Measurements from ENCODE around the gene EXOC4. TPM values are rescaled to one million over a fixed set of nuclear protein-coding genes. Genes with fewer than 3 reads are reported as not detected.

Gene EXOC4
- total and polyA plus RNA-seq, 2 donors (not counting 1 experiment from before 2014, with no cell fraction given), result 79.6 to 158 TPM

DNA sequence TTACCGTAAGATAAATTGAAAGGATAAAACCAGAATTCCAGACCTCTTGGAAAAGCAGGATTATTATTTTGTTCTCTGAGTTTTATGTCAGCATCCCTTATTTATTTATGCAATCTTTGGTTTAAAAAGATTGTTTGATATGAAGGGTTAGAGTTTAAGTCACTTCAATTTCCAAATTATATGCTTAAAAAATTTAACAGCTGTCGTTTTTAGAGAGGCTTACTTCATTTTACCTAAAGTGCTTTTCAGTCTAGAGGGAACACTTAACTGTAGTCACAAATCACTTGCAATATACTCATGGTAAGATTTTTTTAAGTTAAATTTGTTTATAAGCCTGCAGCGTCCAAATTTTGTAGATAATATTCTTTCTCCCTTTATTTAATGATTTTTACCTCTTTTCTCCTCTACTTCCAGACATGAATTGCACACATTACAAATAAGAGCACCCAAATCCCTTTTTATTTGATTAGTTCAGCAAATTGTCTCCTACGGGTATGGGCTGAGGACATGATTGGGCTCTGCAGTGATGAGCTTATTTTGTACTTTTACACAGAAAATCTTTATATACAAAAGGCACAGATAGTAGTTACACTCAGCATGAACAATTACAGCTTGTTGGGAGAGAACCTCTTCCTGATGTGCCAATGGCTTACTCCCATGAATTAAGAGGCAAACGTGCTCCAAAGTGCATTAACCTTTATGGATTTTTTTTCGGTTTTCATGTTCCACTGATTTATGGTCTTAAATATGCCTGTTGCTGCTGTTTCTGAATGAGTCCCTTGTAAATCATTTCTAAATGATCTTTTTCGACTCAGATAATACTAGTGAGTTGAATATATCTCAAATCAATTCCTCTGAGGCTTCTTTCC lies 555.0 kb downstream of the EXOC4 start:
- DNase-seq (ENCODE audit: low read depth in 2 of 2), result no peak
- H3K27me3 ChIP-seq (ENCODE audit: control insufficient read depth, insufficient read depth, low read length), result no peaks in the 10 kb centered on the region
- H3K4me2 ChIP-seq (ENCODE audit: extremely low read depth, insufficient read depth, low read length), result no peak overlapping the region
- no peak overlapping the region for H3K27ac ChIP-seq (ENCODE audit: insufficient read depth, low read length)
- H2AFZ ChIP-seq (ENCODE audit: low read length), result no peak overlapping the region
- no peak overlapping the region for H3K4me3 ChIP-seq (replicated peaks in 1 of 4; ENCODE audit: control extremely low read depth in 1 of 4, insufficient read depth in 1 of 4, low read depth in 3 of 4, low read length in 4 of 4)
- H3K79me2 ChIP-seq (ENCODE audit: control insufficient read depth, insufficient read depth, low read length), result no peaks in the 10 kb centered on the region
- H4K20me1 ChIP-seq (ENCODE audit: control insufficient read depth, extremely low read depth, insufficient read depth, low read length), result no peaks in the 10 kb centered on the region
- H3K36me3 ChIP-seq (ENCODE audit: control insufficient read depth, insufficient read depth, low read length), result no peaks in the 10 kb centered on the region
- TF ChIP-seq, protein P1, sequence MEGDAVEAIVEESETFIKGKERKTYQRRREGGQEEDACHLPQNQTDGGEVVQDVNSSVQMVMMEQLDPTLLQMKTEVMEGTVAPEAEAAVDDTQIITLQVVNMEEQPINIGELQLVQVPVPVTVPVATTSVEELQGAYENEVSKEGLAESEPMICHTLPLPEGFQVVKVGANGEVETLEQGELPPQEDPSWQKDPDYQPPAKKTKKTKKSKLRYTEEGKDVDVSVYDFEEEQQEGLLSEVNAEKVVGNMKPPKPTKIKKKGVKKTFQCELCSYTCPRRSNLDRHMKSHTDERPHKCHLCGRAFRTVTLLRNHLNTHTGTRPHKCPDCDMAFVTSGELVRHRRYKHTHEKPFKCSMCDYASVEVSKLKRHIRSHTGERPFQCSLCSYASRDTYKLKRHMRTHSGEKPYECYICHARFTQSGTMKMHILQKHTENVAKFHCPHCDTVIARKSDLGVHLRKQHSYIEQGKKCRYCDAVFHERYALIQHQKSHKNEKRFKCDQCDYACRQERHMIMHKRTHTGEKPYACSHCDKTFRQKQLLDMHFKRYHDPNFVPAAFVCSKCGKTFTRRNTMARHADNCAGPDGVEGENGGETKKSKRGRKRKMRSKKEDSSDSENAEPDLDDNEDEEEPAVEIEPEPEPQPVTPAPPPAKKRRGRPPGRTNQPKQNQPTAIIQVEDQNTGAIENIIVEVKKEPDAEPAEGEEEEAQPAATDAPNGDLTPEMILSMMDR (conservative IDR thresholded peaks at IDR 0.05 in 1 of 2, IDR thresholded peaks at IDR 0.05 in 1 of 2; ENCODE audit: low read depth in 1 of 2, low read length in 2 of 2), result no peak
- TF ChIP-seq EZH2 (IDR thresholded peaks at IDR 0.05; ENCODE audit: low read length, missing control alignments), result no peak
- no peaks in the 10 kb centered on the region for H3K4me1 ChIP-seq (ENCODE audit: control insufficient read depth, extremely low read depth, insufficient read depth, low read length)
- no peaks in the 10 kb centered on the region for H3K9me3 ChIP-seq (ENCODE audit: control insufficient read depth, insufficient read depth, low read depth, low read length)
- H3K9ac ChIP-seq (ENCODE audit: insufficient read depth, low read length), result no peak overlapping the region

DNA sequence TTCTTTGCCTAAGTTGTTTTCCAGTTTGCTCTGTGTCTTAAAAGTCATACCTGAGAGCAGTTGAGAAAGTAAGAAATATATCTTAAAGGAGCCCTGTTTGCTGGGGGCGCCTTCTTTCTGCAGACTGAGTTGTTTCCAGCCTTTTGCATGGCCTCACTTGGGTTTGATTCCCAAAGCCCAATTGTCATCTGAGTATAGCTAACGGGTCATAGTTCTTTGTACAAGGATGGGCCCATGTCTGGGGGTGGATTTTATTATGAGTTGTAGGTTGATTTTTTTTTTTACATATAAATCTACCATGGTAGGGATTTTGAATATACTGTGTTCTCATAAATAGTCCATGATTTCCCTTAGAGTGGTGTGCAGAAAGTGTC lies 555.6 kb downstream of the EXOC4 start:
- no peak overlapping the region for H2AFZ ChIP-seq (ENCODE audit: low read length)
- H3K36me3 ChIP-seq (ENCODE audit: control insufficient read depth, insufficient read depth, low read length), result no peaks in the 10 kb centered on the region
- H3K27me3 ChIP-seq (ENCODE audit: control insufficient read depth, insufficient read depth, low read length), result no peaks in the 10 kb centered on the region
- H3K4me2 ChIP-seq (ENCODE audit: extremely low read depth, insufficient read depth, low read length), result no peak overlapping the region
- TF ChIP-seq EZH2 (IDR thresholded peaks at IDR 0.05; ENCODE audit: low read length, missing control alignments), result no peak
- TF ChIP-seq, protein P1 (conservative IDR thresholded peaks at IDR 0.05 in 1 of 2, IDR thresholded peaks at IDR 0.05 in 1 of 2; ENCODE audit: low read depth in 1 of 2, low read length in 2 of 2), result no peak
- no peak overlapping the region for H3K9ac ChIP-seq (ENCODE audit: insufficient read depth, low read length)
- H3K79me2 ChIP-seq (ENCODE audit: control insufficient read depth, insufficient read depth, low read length), result no peaks in the 10 kb centered on the region
- H3K4me3 ChIP-seq (replicated peaks in 1 of 4; ENCODE audit: control extremely low read depth in 1 of 4, insufficient read depth in 1 of 4, low read depth in 3 of 4, low read length in 4 of 4), result no peak overlapping the region
- no peaks in the 10 kb centered on the region for H3K4me1 ChIP-seq (ENCODE audit: control insufficient read depth, extremely low read depth, insufficient read depth, low read length)
- H3K9me3 ChIP-seq (ENCODE audit: control insufficient read depth, insufficient read depth, low read depth, low read length), result no peaks in the 10 kb centered on the region
- H4K20me1 ChIP-seq (ENCODE audit: control insufficient read depth, extremely low read depth, insufficient read depth, low read length), result no peaks in the 10 kb centered on the region
- H3K27ac ChIP-seq (ENCODE audit: insufficient read depth, low read length), result no peak overlapping the region
- no peak for DNase-seq (ENCODE audit: low read depth in 2 of 2)

DNA sequence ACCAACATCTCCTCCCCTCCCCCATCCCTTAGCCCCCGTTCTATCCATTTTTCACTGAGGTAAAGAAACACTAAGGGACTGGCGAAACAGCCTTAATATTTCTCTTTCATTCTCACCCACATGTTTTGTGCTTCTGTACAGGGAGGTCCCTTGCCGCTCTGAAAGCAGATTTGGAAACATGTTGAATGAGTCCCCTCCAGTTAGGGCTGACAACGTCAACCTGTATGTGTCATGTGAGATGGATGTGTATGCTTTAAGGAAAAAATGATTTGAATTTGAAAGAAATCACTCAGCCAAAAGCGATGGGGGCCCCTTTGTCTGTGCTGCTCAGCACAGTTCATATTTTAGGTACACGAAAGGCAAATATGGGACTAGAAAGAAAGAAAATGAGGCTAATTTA lies 560.0 kb downstream of the EXOC4 start:
- Histone ChIP-seq H3K79me2 (ENCODE audit: control insufficient read depth, insufficient read depth, low read length) (no peaks in the 10 kb centered on the region), H3K4me1 (ENCODE audit: control insufficient read depth, extremely low read depth, insufficient read depth, low read length) (no peaks in the 10 kb centered on the region), H3K9ac (ENCODE audit: insufficient read depth, low read length) (no peak overlapping the region), H2AFZ (ENCODE audit: low read length) (no peak overlapping the region), H3K9me3 (ENCODE audit: control insufficient read depth, insufficient read depth, low read depth, low read length) (no peaks in the 10 kb centered on the region), H3K4me2 (ENCODE audit: extremely low read depth, insufficient read depth, low read length) (no peak overlapping the region), H4K20me1 (ENCODE audit: control insufficient read depth, extremely low read depth, insufficient read depth, low read length) (no peaks in the 10 kb centered on the region), H3K27ac (ENCODE audit: insufficient read depth, low read length) (no peak overlapping the region), H3K36me3 (ENCODE audit: control insufficient read depth, insufficient read depth, low read length) (no peaks in the 10 kb centered on the region), H3K27me3 (ENCODE audit: control insufficient read depth, insufficient read depth, low read length) (no peaks in the 10 kb centered on the region), H3K4me3 (replicated peaks in 1 of 4; ENCODE audit: control extremely low read depth in 1 of 4, insufficient read depth in 1 of 4, low read depth in 3 of 4, low read length in 4 of 4) (no peak overlapping the region)
- no peak for DNase-seq (ENCODE audit: low read depth in 2 of 2)
- TF ChIP-seq, protein P1 (conservative IDR thresholded peaks at IDR 0.05 in 1 of 2, IDR thresholded peaks at IDR 0.05 in 1 of 2; ENCODE audit: low read depth in 1 of 2, low read length in 2 of 2), result no peak
- no peak for TF ChIP-seq EZH2 (IDR thresholded peaks at IDR 0.05; ENCODE audit: low read length, missing control alignments)

Measured in fibroblast of lung (primary cell).